Measurements from ENCODE around the gene MALAT1. TPM values are rescaled to one million over a fixed set of nuclear protein-coding genes. Genes with fewer than 3 reads are reported as not detected.
"Not testable (repeated sequence)": the region's sequence is repeated elsewhere in the genome, so short reads cannot be mapped to it uniquely, and the experiment has no call there.

MALAT1 gene
- polyA plus RNA-seq (ENCODE audit: insufficient read length in 4 of 4) = 1,000 to 10,000 TPM in 2 of 4 donors, 100 to 1,000 TPM in 2; 299 to 1,150 (median 876) TPM

DNA sequence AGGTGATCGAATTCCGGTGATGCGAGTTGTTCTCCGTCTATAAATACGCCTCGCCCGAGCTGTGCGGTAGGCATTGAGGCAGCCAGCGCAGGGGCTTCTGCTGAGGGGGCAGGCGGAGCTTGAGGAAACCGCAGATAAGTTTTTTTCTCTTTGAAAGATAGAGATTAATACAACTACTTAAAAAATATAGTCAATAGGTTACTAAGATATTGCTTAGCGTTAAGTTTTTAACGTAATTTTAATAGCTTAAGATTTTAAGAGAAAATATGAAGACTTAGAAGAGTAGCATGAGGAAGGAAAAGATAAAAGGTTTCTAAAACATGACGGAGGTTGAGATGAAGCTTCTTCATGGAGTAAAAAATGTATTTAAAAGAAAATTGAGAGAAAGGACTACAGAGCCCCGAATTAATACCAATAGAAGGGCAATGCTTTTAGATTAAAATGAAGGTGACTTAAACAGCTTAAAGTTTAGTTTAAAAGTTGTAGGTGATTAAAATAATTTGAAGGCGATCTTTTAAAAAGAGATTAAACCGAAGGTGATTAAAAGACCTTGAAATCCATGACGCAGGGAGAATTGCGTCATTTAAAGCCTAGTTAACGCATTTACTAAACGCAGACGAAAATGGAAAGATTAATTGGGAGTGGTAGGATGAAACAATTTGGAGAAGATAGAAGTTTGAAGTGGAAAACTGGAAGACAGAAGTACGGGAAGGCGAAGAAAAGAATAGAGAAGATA lies at the start of gene MALAT1:
MALAT1 (plus strand) TSS at position 69 of the 736 bp plus-strand sequence.
- DNase-seq (ENCODE audit: low read depth in 4 of 4, low spot score in 2 of 4) = peak in 3 of 4 donors; percentile 94 to 96 (median 96)

DNA sequence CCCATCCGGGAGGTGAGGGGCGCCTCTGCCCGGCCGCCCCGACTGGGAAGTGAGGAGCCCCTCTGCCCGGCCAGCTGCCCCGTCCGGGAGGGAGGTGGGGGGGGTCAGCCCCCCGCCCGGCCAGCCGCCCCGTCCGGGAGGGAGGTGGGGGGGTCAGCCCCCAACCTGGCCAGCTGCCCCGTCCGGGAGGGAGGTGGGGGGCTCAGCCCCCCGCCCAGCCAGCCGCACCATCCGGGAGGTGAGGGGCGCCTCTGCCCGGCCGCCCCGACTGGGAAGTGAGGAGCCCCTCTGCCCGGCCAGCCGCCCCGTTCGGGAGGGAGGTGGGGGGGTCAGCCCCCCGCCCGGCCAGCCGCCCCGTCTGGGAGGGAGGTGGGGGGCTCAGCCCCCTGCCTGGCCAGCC lies 47.5 kb upstream of the MALAT1 start:
- not testable (repeated sequence) for DNase-seq (ENCODE audit: low read depth in 4 of 4, low spot score in 2 of 4)

DNA sequence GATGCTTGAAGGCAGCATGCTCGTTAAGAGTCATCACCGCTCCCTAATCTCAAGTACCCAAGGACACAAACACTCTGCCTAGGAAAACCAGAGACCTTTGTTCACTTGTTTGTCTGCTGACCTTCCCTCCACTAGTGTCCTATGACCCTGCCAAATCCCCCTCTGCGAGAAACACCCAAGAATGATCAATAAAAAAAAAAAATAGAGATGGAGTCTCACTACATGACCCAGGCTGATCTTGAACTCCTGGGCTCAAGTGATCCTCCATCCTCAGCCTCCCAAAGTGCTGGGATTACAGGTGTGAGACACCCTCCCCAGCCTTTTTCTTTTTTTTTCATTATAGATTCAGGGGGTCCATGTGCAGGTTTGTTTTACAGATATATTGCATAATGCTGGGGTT lies 46.6 kb upstream of the MALAT1 start:
- DNase-seq (ENCODE audit: low read depth in 4 of 4, low spot score in 2 of 4) = not testable (repeated sequence)

DNA sequence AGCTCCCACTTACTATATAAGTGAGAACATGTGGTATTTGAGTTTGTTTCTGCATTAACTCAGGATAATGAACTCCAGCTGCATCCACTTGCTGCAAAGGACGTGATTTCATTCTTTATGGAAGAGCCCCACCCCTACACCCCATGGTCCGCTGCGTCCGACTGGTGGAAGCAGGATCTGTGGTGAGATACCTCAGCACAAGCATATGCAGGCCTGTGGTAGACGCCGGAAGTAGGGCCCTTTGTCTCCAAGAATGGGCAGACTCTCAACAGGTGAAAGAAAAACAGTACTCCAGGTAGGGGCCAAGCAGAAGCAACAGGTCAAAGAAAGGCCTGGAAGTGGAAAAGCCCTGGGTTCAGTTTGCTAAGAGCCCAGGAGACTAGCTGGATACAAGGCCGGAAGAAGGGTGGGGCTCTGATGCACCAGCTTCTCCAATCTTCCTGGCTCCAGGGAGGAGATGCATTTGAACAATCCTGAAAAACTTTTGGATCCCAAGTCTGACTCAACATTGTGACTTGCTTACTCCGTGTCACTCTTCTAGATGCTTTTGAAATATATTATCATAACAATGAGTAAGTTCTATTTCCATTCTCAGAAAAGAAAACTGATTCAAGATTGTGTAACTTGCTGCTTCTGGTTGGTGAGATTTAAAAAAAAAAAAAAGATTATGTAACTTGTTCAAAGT lies 45.9 kb upstream of the MALAT1 start:
- no peak for DNase-seq (ENCODE audit: low read depth in 4 of 4, low spot score in 2 of 4)

DNA sequence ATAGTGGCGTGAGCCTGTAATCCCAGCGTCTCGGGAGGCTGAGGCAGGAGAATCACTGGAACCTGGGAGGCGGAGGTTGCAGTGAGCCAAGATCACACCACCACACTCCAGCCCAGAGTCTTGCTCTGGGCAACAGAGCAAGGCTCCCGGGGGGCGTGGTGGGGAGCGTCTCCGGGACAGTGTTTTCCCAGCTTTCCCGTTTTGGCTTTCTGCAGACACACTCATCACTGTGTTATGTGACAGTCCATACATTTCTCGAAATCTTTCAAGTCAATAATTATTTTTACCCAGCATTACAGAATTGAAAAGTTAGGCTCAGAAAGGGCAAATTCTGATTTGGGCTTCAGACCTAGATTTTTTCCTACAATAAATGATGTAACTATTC lies 44.5 kb upstream of the MALAT1 start:
- DNase-seq (ENCODE audit: low read depth in 4 of 4, low spot score in 2 of 4) = no peak

DNA sequence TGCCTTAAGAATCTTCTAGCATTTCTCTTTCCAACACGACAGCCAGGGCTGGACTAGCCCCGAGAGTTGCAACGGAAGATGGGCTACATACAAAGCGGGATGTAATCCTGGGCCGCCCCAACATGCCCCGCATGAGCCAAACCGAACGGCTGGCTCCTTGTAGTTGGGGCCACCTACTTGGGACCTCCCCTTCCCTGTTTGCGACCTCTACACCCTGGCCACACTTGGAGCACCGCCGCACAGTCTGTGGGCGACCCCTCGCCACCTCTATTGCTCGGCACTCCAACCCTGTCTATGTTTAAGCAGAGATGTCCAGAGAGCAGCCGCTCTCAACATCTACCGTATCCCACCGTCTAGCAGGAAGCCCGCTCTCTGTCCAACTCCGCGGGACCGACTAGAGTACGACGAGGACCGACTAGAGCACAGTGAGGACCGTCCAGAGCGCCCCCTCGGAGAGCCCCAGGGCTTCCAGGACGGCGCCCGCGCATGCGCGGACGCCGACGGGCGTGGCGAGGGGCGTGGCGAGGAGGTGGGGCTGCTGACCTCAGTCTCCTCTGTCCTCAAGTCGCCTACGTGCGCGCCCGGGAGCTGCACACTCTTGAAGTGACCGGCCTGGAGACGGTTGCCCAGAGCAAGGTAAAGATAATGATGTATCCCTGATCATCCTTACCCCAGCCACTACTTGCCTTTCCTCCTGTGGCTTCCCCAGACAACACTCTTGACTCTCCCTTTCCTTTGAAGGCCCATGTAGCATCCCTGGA lies 44.0 kb upstream of the MALAT1 start:
- DNase-seq (ENCODE audit: low read depth in 4 of 4, low spot score in 2 of 4) = peak in 3 of 4 donors; percentile 77 to 86 (median 83)

DNA sequence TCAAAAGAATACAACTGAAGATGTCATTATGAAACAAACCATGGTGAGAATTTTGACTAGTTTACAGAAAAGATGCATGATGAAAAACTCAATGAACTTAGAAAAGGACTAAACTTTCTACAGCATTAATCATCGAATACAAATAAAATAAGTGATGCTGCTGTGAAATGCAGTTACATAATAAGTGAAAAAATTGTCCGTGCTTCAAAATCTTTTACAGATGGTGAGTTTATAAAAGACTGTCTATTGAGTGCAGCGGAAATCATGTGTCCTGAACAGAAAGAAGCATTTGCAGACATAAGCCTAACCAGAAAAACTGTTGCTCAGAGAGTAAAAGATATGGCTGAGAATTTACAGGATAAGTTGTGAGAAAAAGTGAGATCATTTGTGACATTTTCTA lies 42.4 kb upstream of the MALAT1 start:
- DNase-seq (ENCODE audit: low read depth in 4 of 4, low spot score in 2 of 4) = no peak

DNA sequence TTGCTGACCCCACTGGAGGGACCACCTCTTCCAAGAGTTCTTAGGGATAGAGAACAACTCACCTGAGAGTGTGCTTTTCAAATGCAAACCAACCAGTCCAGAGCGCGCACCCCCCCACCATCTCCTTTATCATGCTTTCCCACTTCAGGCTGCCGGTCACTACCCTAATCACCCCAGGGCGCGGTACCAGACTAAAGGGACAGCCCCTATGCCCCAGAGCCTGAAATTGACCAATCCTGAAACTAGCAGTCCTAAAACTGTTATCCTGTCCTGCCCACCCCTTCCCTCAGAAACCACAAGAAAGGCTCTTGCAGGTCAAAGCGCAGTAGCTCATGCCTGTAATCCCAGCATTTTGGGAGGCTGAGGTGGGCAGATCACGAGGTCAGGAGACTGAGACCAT lies 39.3 kb upstream of the MALAT1 start:
- no peak for DNase-seq (ENCODE audit: low read depth in 4 of 4, low spot score in 2 of 4)

DNA sequence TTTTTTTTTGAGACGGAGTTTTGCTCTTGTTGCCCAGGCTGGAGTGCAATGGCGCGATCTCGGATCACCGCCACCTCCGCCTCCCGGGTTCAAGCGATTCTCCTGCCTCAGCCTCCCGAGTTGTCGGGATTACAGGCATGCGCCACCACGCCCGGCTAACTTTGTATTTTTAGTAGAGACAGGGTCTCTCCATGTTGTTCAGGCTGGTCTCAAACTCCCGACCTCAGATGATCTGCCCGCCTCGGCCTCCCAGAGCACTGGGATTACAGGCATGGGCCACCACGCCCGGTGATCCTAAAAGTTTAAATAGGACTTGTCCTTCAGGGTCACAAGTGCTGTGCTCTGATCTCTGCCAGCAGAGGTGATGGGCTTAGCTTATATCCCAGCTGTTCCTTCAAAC lies 33.4 kb upstream of the MALAT1 start:
- DNase-seq (ENCODE audit: low read depth in 4 of 4, low spot score in 2 of 4) = not testable (repeated sequence)

DNA sequence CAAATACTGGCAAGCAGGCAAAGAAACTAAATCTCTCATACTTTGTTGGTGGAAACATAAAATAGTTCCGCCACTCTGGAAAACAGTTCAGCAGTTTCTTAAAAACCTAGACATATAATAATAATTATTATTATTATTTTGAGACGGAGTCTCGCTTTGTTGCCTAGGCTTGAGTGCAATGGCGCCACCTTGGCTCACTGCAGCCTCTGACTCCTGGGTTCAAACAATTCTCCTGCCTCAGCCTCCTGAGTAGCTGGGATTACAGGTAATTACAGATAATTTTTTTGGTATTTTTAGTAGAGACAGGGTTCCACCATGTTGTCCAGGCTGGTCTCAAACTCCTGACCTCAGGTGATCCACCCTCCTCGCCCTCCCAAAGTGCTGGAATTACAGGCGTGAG lies 31.5 kb upstream of the MALAT1 start:
- DNase-seq (ENCODE audit: low read depth in 4 of 4, low spot score in 2 of 4) = not testable (repeated sequence)

DNA sequence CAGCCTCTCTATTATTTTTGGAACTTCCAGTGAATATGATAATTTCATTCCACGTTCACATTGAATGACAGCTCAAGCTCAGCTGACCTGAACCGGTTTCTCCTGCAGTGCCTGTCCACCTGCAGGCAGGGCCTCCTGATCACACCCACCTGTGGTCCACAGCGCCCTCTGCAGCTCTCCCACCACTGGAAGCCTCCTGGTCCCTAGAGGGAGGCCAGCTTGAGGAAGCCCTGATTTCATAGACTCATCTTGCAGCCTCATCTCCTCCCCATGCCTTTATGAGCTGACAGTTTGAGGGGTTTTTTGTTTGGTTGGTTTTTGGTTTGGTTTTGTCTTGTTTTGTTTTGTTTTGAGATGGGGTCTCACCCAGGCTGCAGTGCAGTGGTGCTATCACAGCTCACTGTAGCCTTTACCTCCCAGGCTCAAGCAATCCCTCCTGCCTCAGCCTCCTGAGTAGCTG lies 29.9 kb upstream of the MALAT1 start:
- no peak for DNase-seq (ENCODE audit: low read depth in 4 of 4, low spot score in 2 of 4)

DNA sequence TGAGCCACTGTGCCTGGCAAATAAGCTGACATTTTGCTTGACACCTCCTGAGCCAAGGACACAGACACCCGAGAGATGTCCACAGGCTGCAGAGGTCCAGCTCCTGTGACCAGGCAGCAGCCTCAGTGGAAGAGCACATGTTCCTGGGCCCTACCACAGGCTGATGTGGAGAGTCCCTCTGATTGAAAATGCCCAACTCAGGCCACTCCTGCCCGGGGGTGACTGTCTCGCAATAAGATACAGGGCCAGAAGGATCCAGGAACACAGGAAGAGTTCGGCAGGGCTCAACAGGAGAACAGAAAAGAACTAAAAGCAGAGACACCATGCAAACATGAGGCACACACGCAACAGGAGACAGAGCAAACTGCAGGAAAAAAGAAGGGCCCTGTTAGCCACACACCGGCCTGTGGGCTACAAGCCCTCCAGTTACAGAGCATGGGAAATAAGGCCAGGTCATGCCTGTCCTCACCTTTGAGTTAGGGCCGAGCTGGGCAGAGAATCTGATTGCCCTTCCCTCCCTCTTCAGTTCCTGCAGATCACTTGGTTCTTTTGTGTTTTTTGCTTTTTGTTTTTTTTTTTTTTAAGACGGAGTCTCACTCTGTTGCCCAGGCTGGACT lies 28.3 kb upstream of the MALAT1 start:
- DNase-seq (ENCODE audit: low read depth in 4 of 4, low spot score in 2 of 4) = no peak

DNA sequence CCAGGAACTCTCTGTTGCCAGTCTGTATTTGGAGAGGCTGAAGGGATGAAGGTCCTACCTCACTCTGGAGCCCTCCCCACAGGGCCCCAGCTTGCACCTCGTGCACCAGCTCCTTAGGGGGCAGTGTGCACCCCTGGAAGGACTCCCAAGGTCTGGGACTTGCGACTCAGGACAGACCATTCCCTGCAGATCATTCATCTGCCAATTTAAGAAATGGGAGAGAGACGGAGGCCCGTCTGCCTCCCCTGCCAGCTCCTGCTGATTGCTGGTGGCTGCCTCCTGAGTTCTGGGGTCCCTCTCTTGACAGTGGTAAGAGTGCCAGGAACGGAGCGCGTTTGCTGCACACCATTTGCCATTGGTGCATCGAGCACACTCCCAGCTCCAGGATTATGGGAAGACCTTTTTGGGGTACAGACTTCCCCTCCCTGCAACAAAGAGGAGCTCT lies 27.4 kb upstream of the MALAT1 start:
- no peak for DNase-seq (ENCODE audit: low read depth in 4 of 4, low spot score in 2 of 4)

DNA sequence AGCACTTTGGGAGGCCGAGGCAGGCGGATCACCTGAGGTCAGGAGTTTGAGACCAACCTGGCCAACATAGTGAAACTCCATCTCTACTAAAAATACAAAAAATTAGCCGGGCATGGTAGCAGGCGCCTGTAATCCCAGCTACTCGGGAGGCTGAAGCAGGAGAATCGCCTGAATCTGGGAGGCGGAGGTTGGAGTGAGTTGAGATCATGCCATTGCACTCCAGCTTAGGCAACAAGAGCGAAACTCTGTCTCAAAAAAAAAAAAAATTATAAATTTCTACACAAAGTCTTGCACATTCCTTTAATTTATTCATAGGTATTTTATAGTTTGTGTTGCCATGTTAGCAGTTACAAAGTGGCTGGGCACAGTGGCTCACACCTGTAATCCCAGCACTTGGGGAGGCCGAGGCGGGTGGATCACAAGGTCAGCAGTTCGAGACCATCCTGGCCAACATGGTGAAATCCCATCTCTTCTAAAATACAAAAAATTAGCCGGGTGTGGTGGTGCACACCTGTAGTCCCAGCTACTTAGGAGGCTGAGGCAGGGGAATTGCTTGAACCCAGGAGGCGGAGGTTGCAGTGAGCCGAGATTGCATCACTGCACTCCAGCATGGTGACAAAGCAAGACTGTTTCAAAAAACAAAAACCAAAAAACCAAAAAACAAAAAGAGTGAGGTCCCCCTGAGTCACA lies 26.1 kb upstream of the MALAT1 start:
- DNase-seq (ENCODE audit: low read depth in 4 of 4, low spot score in 2 of 4) = not testable (repeated sequence)

DNA sequence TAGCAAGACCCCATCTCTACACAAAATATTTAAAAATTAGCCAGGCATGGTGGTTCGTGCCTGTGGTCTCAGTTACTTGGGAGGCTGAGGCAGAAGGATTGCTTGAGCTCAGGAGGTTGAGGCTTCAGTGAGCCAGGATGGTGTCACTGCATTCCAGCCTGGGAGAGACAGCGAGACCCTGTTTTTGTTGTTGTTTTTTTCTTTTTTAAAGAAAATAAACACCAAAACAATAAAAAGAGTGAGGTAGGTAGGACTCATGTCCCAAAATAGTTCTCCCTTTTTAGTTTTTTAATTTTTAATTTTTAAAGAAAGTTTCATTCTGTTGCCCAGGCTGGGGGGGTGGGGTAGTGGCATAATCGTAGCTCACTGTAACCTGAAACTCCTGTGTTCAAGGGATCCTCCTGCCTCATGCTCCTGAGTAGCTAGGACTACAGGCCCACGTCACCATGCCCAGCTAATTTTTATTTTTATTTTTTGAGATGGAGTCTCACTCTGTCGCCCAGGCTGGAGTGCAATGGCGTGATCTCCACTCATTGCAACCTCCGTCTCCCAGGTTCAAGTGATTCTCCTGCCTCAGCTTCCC lies 25.5 kb upstream of the MALAT1 start:
- no peak for DNase-seq (ENCODE audit: low read depth in 4 of 4, low spot score in 2 of 4)

DNA sequence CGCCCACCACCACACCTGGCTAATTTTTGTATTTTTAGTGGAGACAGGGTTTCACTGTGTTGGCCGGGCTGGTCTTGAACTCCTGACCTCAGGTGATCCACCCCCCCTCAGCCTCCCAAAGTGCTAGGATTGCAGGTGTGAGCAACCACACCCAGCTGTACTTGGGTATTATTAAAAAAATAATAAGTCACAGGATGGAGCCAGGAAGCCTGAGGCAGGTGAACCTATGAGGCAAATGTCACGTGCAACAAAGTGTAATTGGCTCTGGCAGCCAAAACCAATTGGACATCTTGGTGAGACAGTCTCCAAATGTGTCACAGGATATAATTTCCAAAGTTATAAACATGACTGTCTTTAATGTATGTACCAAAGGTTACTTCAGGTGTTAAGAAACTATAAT lies 24.0 kb upstream of the MALAT1 start:
- DNase-seq (ENCODE audit: low read depth in 4 of 4, low spot score in 2 of 4) = no peak

DNA sequence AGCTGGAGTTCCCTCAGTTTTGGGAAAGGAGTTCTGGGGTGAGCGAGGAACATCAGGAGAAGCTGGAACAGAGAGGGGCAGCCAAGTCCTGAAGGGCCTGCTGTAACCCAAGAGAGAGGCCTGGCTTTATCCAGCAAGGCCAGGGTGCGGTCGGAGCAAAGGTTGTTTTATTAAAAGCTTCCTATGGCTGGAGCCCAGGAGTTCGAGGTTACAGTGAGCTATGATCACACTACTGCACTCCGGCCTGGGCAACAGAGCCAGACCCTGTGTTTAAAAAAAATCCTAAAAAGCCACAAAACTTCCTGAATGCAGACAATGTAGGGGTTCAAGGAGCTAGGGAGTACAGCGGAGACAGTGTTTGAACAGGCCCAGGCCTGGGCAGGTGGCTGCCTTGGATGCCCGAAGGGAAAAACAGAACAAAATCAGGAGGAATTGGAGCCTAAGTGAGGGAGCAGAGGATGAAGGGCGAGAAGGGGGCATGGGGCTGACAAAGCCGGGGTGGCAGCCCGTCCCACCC lies 22.2 kb upstream of the MALAT1 start:
- DNase-seq (ENCODE audit: low read depth in 4 of 4, low spot score in 2 of 4) = no peak

DNA sequence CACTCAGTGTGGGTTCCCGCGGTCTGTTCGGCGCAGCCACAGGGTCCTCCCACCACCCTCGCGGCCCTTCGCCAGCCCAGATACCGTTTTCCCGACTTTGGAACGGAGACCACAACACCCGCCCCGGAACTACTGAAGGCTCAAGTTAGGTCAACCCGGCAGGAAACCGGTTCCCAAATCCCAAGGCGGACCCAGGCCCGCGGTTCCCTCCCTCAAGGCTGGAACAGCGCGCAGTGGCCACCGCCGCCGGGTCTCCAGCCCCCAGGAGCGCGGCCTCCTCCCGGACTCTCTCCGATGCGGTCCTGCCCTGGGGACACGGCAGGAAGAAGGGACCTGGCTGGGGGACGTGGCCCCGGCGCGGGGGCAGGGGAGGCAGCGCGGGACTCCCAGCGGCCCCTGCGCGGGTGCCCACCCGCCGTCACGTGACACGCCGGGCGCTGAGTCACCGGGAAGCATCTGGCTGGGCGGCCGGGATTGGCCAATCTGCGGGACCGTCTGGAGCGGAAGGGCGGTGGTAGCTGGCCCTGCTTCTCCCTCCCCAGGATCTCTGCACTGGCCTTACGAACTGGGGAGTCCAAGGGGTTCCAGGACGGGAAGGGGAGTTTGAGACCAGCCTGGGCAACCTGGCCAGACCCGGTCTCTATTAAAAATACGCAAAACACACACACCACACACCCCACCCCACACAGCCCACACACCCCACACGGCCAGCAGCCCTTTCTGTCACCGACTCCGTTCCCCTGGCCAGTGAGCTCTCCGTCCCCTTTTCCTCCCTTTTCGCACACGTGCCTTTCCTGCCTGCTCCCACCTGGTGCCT lies 21.5 kb upstream of the MALAT1 start:
- DNase-seq (ENCODE audit: low read depth in 4 of 4, low spot score in 2 of 4) = peak in 2 of 4 donors; percentile 85 to 86
